IPS-15b (cell line): Measurements from ENCODE around the gene RAP1GAP2.
A peak's percentile ranks its signal among the peaks of the same experiment; 100 is the strongest.

Experiments used
- H3K27me3 ChIP-seq: one replicate; pipeline ENCODE4 v1.6.1; 2013; ENCODE audit warnings: low read length; ENCODE audit not compliant: control insufficient read depth, insufficient read depth
- H3K36me3 ChIP-seq: one replicate; pipeline ENCODE4 v1.6.1; 2013; ENCODE audit warnings: low read length; ENCODE audit not compliant: control insufficient read depth, insufficient read depth
- H3K4me1 ChIP-seq: one replicate; pipeline ENCODE4 v1.6.1; 2013; ENCODE audit warnings: mild to moderate bottlenecking, low read length; ENCODE audit not compliant: control insufficient read depth, insufficient read depth
- H3K4me3 ChIP-seq: one replicate; pipeline ENCODE4 v1.5.1; 2013; ENCODE audit warnings: low read depth, low read length
- H3K9ac ChIP-seq: one replicate; pipeline ENCODE4 v1.6.1; 2013; ENCODE audit warnings: low read depth, mild to moderate bottlenecking, low read length
- H3K9me3 ChIP-seq: one replicate; pipeline ENCODE4 v1.6.1; 2013; ENCODE audit warnings: mild to moderate bottlenecking, low read length; ENCODE audit not compliant: control insufficient read depth, insufficient read depth

RAP1GAP2 gene

DNA sequence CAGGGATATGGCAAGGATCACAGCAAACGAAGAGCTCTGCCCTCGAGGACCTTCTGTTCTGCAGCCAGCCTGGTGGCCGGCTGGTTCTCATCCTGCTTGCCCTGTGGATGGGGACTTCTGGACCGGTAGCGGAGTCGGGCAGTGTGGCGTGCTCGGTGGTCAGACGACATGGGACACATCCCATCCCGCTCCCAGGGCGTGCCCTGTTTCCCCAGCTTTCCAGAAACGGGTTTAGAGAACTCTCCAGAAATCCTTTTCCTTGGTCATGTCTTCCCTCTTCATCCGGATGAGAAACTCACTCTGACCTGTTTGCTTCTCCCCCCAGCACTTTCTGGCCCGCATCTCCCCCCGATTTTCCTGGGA is 151.3 kb downstream of the RAP1GAP2 start:
- Histone ChIP-seq H3K27me3 (no peaks in the 10 kb centered on the region), H3K4me3 (no peak overlapping the region), H3K9me3 (no peaks in the 10 kb centered on the region), H3K9ac (no peak overlapping the region), H3K4me1 (no peaks in the 10 kb centered on the region), H3K36me3 (no peaks in the 10 kb centered on the region)

DNA sequence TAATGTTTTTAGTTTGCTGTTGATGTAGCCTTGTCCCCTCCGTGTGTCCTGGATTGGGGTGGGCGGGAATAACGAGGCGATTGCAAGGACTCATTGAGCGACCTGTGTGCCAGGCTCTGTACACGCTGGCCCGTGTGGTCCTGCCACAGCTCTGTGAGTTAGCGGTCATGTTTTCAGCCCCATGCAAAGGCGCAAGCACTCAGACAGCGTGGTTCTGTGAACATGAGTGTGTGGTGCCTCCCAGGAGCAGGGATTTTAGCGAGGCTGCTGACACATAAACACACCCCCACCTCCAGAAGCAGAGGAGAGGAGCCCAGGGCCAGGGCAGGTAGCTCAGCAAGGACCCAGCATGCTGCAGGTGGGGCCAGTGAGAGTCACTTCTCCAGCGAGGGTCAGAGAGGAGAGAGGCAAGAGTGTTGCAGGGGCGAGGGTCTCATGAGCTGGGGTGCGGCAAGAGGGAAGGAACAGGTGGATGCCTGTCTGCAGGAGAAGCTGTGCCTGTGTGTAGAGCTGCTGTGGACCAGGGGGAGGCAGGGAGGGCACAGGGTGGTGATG is 151.8 kb downstream of the RAP1GAP2 start:
- Histone ChIP-seq H3K4me1 (no peaks in the 10 kb centered on the region), H3K36me3 (no peaks in the 10 kb centered on the region), H3K4me3 (no peak overlapping the region), H3K9ac (no peak overlapping the region), H3K27me3 (no peaks in the 10 kb centered on the region), H3K9me3 (no peaks in the 10 kb centered on the region)

DNA sequence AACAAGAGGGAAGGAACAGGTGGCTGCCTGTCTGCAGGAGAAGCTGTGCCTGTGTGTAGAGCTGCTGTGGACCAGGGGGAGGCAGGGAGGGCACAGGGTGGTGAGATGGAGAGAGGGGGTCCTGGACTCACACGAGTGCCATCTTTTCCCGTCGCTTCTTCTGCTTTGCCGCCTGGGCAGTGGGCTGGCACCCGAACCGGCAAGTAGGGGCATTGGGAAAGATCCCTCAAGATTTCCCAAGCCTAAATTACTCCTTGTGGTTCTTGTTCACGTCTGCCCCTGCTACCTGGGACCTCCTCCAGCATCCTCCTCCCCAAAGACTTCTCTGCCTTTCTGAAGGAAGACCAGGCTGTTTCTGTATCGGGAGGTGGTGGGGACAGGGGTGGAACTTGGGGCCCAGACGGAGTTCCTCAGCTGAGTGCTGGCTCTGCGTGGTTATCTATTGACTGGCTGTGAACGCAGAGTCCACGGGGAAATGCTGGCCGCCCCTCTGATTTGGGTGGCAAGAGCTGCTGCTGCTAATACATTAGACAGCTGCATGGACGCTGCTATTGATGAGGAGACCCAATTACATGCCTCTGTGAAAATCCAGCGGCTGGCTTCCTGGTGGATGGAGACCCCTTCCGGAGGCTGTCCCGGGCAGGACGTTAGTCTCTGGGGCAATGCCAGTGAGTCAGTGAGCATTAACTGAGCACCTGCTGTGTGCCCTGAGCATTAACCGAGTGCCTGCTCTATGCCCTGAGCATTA is 152.7 kb downstream of the RAP1GAP2 start:
- no peaks in the 10 kb centered on the region for H3K9me3 ChIP-seq
- H3K9ac ChIP-seq, result no peak overlapping the region
- no peaks in the 10 kb centered on the region for H3K4me1 ChIP-seq
- no peaks in the 10 kb centered on the region for H3K36me3 ChIP-seq
- no peak overlapping the region for H3K4me3 ChIP-seq
- no peaks in the 10 kb centered on the region for H3K27me3 ChIP-seq

DNA sequence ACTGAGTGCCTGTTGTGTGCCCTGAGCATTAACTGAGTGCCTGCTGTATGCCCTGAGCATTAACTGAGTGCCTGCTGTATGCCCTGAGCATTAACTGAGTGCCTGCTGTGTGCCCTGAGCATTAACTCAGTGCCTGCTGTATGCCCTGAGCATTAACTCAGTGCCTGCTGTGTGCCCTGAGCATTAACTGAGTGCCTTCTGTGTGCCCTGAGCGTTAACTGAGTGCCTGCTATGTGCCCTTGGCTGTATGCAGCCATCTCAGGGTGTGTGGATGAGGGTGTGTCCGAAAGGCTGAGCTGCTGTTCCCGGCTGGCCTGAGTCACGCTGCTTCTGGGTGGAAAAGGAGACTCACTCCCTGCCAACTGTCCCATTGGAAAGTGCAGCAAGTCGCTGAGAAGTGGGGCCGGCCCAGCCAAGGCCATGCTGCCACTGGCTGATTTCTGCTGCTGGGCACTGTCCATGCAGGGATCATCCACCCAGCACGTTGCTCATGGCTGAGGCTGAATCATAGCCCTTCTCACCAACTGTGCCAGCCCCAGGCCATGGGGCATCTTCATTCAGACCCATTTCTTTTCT is 153.3 kb downstream of the RAP1GAP2 start:
- H3K27me3 ChIP-seq, result no peaks in the 10 kb centered on the region
- H3K4me3 ChIP-seq, result no peak overlapping the region
- no peak overlapping the region for H3K9ac ChIP-seq
- no peaks in the 10 kb centered on the region for H3K4me1 ChIP-seq
- no peaks in the 10 kb centered on the region for H3K9me3 ChIP-seq
- H3K36me3 ChIP-seq, result no peaks in the 10 kb centered on the region

DNA sequence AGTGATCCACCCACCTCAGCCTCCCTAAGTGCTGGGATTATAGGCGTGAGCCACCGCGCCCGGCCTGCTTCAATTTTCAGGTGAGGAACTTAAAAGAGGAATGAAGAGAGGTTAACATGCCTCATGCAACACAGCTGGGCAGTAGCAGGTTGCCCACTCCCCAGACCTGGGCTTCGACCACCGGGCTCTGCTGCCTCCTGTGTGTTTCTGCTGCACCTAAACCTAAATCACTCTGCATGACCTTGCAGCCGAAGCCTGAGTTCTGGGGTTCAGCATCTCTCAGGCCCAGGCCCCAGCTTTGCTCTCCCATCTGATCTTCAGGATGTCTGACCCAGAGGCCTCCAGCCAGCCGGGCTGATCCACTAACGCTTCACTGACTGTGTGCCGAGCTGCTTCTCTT is 154.6 kb downstream of the RAP1GAP2 start:
- H3K9me3 ChIP-seq, result no peaks in the 10 kb centered on the region
- no peaks in the 10 kb centered on the region for H3K27me3 ChIP-seq
- no peak overlapping the region for H3K9ac ChIP-seq
- no peaks in the 10 kb centered on the region for H3K36me3 ChIP-seq
- no peak overlapping the region for H3K4me3 ChIP-seq
- H3K4me1 ChIP-seq, result no peaks in the 10 kb centered on the region

DNA sequence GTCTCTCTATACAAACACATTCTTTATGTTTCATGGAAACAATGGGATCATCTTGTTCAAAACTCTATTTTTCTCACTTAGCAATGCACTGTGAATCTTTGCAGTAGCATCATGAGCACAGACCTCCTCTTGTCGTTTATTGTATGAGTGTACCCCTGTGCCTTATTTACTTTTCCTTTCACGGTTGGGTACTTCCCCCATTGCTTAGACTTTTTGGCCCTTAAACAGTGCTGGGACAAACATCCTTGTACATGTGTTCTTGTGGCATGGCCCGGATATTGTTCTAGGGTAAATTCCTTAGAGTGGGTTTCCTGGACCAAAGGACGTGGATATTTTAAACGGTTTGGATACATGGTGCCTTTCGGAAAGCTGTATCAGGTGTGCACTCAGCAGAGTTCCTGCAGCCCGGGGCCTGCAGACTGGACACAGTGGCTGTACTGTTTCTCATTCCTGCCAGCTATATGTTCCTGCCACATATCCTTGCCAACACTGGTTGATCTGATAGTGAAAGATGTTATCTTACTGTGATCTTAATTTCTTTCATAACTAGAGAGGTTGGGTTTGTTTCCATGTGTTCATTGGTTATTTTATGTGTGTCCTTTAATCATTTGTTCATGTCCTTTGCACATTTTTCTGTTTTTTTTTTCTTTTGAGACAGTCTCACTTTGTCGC is 156.1 kb downstream of the RAP1GAP2 start:
- Histone ChIP-seq H3K9me3 (no peaks in the 10 kb centered on the region), H3K36me3 (no peaks in the 10 kb centered on the region), H3K4me3 (no peak overlapping the region), H3K9ac (no peak overlapping the region), H3K4me1 (no peaks in the 10 kb centered on the region), H3K27me3 (no peaks in the 10 kb centered on the region)

DNA sequence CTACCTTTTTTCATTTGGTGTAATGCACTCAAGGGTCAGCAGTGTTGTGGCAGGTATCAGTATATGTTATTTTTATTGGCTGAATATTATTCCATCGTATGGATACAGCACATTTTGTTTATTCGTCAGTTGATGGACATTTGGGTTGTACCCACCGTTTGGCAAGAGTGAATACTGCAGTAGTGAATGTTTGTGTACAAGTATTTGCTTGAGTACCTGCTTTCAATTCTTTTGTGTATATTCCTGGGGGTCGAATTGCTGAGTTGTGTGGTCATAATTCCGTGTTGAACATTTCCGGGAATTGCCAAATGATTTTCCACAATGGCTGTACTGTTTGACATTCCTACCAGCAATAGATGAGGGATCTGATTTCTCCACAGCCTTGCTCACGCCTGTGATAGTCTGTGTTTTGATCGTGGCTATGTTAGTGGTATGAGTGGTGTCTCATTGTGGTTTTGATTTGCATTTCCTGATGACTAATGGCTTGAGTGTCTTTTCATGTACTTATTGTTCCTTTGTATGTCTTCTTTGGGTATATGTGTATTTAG is 158.7 kb downstream of the RAP1GAP2 start:
- Histone ChIP-seq H3K27me3 (no peaks in the 10 kb centered on the region), H3K9ac (no peak overlapping the region), H3K4me3 (no peak overlapping the region), H3K4me1 (peaks cover 2% of the 10 kb centered on the region), H3K9me3 (no peaks in the 10 kb centered on the region), H3K36me3 (no peaks in the 10 kb centered on the region)

DNA sequence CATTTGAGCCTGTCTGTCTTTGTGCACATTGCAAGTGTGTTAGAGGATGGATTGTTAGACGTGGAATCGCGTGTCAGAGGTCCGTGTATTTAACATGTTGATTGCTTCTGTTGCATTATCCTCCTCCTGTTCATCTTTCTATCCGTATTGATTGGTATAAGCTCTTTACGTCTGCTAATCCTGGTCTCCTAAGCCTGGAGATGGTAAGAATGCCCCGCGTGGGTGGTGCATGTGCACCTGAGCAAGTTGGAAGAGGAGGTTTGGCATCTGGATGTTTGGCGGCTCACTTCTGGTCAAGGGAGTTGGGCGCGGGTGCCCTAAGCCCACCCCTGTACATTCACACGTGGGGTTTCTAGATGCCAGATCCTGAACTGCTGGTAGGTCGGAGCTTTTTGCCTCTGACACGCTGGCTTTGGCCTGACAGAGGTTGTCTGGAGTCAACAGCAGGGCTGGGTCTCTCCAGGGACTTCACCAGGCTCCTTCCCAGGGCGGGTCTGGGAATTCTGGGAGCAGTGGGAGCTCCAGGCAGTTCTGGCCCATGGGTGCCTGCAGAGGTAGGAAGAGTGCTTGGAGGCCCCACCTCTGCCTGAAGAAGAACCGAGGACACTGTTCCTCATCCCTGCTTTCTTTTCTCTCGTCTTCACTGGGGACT is 159.8 kb downstream of the RAP1GAP2 start:
- no peak overlapping the region for H3K9ac ChIP-seq
- H3K36me3 ChIP-seq, result no peaks in the 10 kb centered on the region
- no peak overlapping the region for H3K4me3 ChIP-seq
- H3K4me1 ChIP-seq, result peaks cover 4% of the 10 kb centered on the region
- H3K27me3 ChIP-seq, result no peaks in the 10 kb centered on the region
- H3K9me3 ChIP-seq, result no peaks in the 10 kb centered on the region

DNA sequence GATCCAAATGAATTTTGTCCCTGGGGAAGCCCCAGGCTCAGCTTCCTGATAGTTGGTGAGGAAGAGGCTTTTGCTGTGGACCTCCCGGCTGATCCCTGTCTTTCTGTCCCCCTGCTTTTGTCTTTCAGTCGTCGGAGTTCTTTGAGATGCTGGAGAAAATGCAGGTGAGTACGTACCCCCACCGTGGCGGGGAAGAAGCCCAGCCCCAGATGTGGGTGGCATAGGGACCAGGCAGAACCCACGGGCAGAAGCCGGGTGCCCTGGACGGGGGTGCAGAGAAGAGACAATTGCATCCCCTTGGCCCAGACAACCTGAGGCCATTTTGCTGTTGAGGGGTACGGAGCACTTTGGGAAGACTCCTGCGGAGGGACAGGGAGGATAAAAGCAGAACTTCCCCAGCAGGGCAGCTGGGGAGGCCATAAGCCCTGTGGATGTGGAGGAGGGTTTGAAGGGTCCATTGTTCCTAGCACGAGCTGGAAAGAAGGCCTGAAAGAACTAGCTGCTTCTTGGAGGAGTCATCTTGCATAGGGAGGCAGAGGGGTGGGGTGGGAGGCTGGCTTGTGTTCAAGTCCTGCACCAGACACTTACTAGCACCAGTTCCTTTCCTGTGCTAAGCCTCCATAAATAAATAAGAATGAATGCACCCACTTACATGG is 161.5 kb downstream of the RAP1GAP2 start:
- no peaks in the 10 kb centered on the region for H3K9me3 ChIP-seq
- no peaks in the 10 kb centered on the region for H3K27me3 ChIP-seq
- H3K9ac ChIP-seq, result peak overlapping the region; percentile 8
- peaks cover 4% of the 10 kb centered on the region for H3K4me1 ChIP-seq
- H3K4me3 ChIP-seq, result no peak overlapping the region
- H3K36me3 ChIP-seq, result no peaks in the 10 kb centered on the region

DNA sequence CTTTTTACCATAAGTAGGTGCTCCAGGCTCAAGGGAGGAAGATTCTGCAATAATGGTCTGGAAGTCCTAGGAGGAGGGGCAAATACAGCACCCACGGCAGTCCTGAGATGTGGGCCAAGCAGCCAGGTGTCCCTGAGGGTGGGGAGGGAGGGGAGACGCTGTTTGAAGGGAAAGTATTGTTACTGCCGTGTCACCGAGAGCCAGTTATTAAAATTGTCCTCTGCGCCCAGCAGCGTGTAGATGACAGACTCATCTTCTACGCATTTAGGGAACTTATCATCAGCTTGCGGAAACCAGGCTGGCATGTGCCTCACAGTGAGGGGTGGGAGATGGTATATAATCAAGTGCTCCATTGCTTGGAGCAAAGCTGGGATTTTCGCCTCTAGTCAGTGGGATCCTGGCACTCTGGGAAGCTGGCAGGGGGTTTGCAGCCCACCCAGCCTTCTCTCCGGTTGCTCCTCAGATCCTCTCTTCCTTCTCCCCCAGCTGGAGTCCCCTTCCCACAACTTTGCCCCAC is 162.5 kb downstream of the RAP1GAP2 start:
- Histone ChIP-seq H3K4me1 (peaks cover 4% of the 10 kb centered on the region), H3K27me3 (no peaks in the 10 kb centered on the region), H3K9me3 (no peaks in the 10 kb centered on the region), H3K36me3 (no peaks in the 10 kb centered on the region), H3K9ac (no peak overlapping the region), H3K4me3 (no peak overlapping the region)
